Esophagus muscularis mucosa (tissue), 4 donors: ENCODE results near the gene PDK2.

Experiments
- EP300 ChIP-seq: sonication (generic); formaldehyde crosslinking; IDR thresholded peaks from one replicate; pipeline ENCODE4 v1.6.1; 2017; ENCODE audit warnings: antibody characterized with exemption
- POLR2A ChIP-seq: fragments of 450-650 bp; IDR thresholded peaks from one replicate; pipeline ENCODE4 v1.6.1; 2017; ENCODE audit warnings: antibody characterized with exemption, moderate library complexity, mild to moderate bottlenecking, low read depth
- TF ChIP-seq, protein P1 (sequence below), 3 experiments: fragments of 200-600 bp in 2 of 3; fragments of 450-650 bp in 1 of 3; sonication (generic) in 2 of 3; IDR thresholded peaks; one replicate each; pipeline ENCODE4 v1.5.1; 2017 to 2019; ENCODE audit warnings: antibody characterized with exemption in 3 of 3, mild to moderate bottlenecking in 2 of 3, moderate library complexity in 1 of 3

DNA sequence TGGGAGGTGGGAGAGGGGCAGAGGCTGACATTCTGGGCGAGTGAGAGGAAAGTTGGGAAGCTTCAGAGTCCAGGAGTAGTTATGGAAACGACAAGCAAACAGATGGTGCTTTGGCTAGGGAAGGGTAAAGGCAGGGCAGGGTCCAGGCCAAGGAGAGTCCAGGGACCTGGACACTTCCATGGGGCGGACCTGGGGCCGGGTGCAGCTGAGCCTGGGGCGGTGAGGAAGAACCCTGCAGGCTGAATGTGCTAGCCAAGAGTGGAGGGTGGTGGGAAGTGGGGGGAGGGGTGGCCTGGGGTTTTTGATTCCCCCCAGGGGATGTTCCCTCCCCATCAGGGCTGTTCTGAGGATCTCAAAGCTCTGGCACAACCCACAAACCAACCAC is 52.7 kb downstream of the PDK2 start:
- TF ChIP-seq POLR2A (no peak), EP300 (no peak)
- TF ChIP-seq, protein P1, sequence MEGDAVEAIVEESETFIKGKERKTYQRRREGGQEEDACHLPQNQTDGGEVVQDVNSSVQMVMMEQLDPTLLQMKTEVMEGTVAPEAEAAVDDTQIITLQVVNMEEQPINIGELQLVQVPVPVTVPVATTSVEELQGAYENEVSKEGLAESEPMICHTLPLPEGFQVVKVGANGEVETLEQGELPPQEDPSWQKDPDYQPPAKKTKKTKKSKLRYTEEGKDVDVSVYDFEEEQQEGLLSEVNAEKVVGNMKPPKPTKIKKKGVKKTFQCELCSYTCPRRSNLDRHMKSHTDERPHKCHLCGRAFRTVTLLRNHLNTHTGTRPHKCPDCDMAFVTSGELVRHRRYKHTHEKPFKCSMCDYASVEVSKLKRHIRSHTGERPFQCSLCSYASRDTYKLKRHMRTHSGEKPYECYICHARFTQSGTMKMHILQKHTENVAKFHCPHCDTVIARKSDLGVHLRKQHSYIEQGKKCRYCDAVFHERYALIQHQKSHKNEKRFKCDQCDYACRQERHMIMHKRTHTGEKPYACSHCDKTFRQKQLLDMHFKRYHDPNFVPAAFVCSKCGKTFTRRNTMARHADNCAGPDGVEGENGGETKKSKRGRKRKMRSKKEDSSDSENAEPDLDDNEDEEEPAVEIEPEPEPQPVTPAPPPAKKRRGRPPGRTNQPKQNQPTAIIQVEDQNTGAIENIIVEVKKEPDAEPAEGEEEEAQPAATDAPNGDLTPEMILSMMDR (IDR thresholded peaks at IDR 0.05), result no peak
